ENCODE measurements around the gene DSCAM. TPM values are rescaled to one million over a fixed set of nuclear protein-coding genes. Genes with fewer than 3 reads are reported as not detected.

The DSCAM gene
- total RNA-seq, 1 experiment from 2014 or later, result 0.13 TPM

- peaks cover 16% of the 10 kb centered on the region for H3K4me1 Mint-ChIP-seq
- H3K27ac Mint-ChIP-seq, result no peak overlapping the region
- DNase-seq (ENCODE audit: low spot score), result no peak
- TF ChIP-seq ATF1 (CRISPR knock-in tag; IDR thresholded peaks at IDR 0.05) (no peak), ZBTB43 (CRISPR knock-in tag; IDR thresholded peaks at IDR 0.05) (no peak), CBFB (CRISPR knock-in tag; IDR thresholded peaks at IDR 0.05; ENCODE audit: low read depth) (no peak), FOXP1 (CRISPR knock-in tag; IDR thresholded peaks at IDR 0.05; ENCODE audit: borderline replicate concordance) (no peak), NR3C1 (CRISPR knock-in tag; conservative IDR thresholded peaks at IDR 0.05; ENCODE audit: low read depth) (no peak), TEAD1 (CRISPR knock-in tag; IDR thresholded peaks at IDR 0.05) (no peak), ZNF232 (CRISPR knock-in tag; IDR thresholded peaks at IDR 0.05) (no peak), ETV6 (CRISPR knock-in tag; IDR thresholded peaks at IDR 0.05) (no peak), NFE2L1 (CRISPR knock-in tag; IDR thresholded peaks at IDR 0.05) (no peak), ZSCAN18 (CRISPR knock-in tag; IDR thresholded peaks at IDR 0.05) (no peak), USF2 (CRISPR knock-in tag; IDR thresholded peaks at IDR 0.05) (no peak)
- peaks cover 67% of the 10 kb centered on the region for H3K27me3 Mint-ChIP-seq (ENCODE audit: low read depth)
- ATAC-seq, result no peak
- no peaks in the 10 kb centered on the region for H3K9me3 Mint-ChIP-seq
- H3K36me3 Mint-ChIP-seq, result no peaks in the 10 kb centered on the region
- H3K4me3 Mint-ChIP-seq, result no peak overlapping the region
- CTCF ChIA-PET, result no interaction called here
- POLR2A ChIA-PET, result no interaction called here
These were observed 513.2 kb downstream of the DSCAM start for GRCh38 chr21:40333731-40334130.

- peaks cover 9% of the 10 kb centered on the region for H3K9me3 Mint-ChIP-seq
- TF ChIP-seq MXD4 (CRISPR knock-in tag; IDR thresholded peaks at IDR 0.05; ENCODE audit: borderline replicate concordance) (no peak), SMAD3 (CRISPR knock-in tag; IDR thresholded peaks at IDR 0.05; ENCODE audit: borderline replicate concordance) (no peak), PREB (CRISPR knock-in tag; IDR thresholded peaks at IDR 0.05; ENCODE audit: borderline replicate concordance) (no peak), ETV6 (CRISPR knock-in tag; IDR thresholded peaks at IDR 0.05) (no peak), JAZF1 (CRISPR knock-in tag; IDR thresholded peaks at IDR 0.05) (no peak)
- H3K4me1 Mint-ChIP-seq, result peaks cover 16% of the 10 kb centered on the region
- no peak overlapping the region for H3K4me3 Mint-ChIP-seq
- no peaks in the 10 kb centered on the region for H3K36me3 Mint-ChIP-seq
- DNase-seq (ENCODE audit: low spot score) (no peak), ATAC-seq (no peak)
- H3K27ac Mint-ChIP-seq, result no peak overlapping the region
- CTCF ChIA-PET, result interaction anchor here (1.2 kb wide), 1 partner anchor 54 kb away, joined by 4 read pairs; no protein-coding TSS in a partner anchor
- POLR2A ChIA-PET, result no interaction called here
- peaks cover 48% of the 10 kb centered on the region for H3K27me3 Mint-ChIP-seq (ENCODE audit: low read depth)
These were observed 515.2 kb downstream of the DSCAM start for GRCh38 chr21:40331804-40332203.

GRCh38 chr21:40331172-40331571 lies 515.8 kb downstream of the DSCAM start:
- Mint-ChIP-seq H3K4me1 (peaks cover 11% of the 10 kb centered on the region), H3K9me3 (peaks cover 13% of the 10 kb centered on the region), H3K27me3 (ENCODE audit: low read depth) (peaks cover 41% of the 10 kb centered on the region), H3K4me3 (no peak overlapping the region), H3K36me3 (no peaks in the 10 kb centered on the region), H3K27ac (no peak overlapping the region)
- ATAC-seq, result no peak
- CTCF ChIA-PET, result interaction anchor here (1.2 kb wide), 1 partner anchor 55 kb away, joined by 4 read pairs; no protein-coding TSS in a partner anchor
- POLR2A ChIA-PET, result no interaction called here
- no peak for DNase-seq (ENCODE audit: low spot score)
- TF ChIP-seq NR2C2 (CRISPR knock-in tag; IDR thresholded peaks at IDR 0.05) (no peak), TCF7 (CRISPR knock-in tag; IDR thresholded peaks at IDR 0.05; ENCODE audit: low read depth) (no peak), ZNF396 (CRISPR knock-in tag; IDR thresholded peaks at IDR 0.05; ENCODE audit: borderline replicate concordance) (no peak), ELF4 (CRISPR knock-in tag; IDR thresholded peaks at IDR 0.05; ENCODE audit: low read depth) (no peak), FOXP4 (CRISPR knock-in tag; IDR thresholded peaks at IDR 0.05) (no peak), KAT7 (CRISPR knock-in tag; IDR thresholded peaks at IDR 0.05; ENCODE audit: borderline replicate concordance) (no peak), NFATC4 (CRISPR knock-in tag; IDR thresholded peaks at IDR 0.05) (no peak), ZNF416 (CRISPR knock-in tag; IDR thresholded peaks at IDR 0.05) (no peak), TEAD4 (CRISPR knock-in tag; IDR thresholded peaks at IDR 0.05) (no peak), CREM (CRISPR knock-in tag; IDR thresholded peaks at IDR 0.05) (no peak), E2F1 (CRISPR knock-in tag; IDR thresholded peaks at IDR 0.05) (no peak), ZNF121 (CRISPR knock-in tag; IDR thresholded peaks at IDR 0.05) (no peak), GABPB1 (CRISPR knock-in tag; IDR thresholded peaks at IDR 0.05) (no peak)
